ENCODE results near the gene HPX. TPM values are rescaled to one million over a fixed set of nuclear protein-coding genes. Genes with fewer than 3 reads are reported as not detected.

The HPX gene
- total RNA-seq, 4 donors from 2014 or later = 0.31 to 3.6 TPM; not detected in 2

DNA sequence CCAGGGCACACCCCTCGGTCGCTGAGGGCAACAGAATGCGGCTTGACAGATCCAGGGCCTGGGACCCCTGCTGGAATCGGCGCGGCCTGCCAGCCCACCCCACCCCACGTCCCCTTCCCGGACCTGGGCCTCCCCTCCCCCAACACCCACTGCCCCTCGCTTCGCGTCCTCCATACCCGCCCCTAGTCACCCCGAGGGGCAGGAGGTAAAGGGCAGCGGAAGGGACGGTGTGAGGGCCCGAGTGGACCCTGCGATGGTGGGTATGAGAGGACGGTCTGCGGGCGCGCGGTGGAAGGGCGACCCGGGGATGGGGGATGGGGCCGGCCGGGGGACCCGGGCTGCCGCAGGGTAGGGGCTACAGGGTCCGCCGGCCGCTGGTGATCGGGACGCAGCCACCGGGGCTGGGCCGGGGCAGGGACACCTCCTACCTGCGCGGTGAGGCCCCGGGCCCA lies 22.2 kb downstream of the HPX start:
- Histone ChIP-seq H3K27ac (peak overlapping the region; percentile 88 to 97 (median 94)), H3K36me3 (no peaks in the 10 kb centered on the region), H3K9me3 (no peaks in the 10 kb centered on the region), H3K4me1 (peaks cover 3 to 55% (median 17%) of the 10 kb centered on the region in 3 donors), H3K4me3 (peak overlapping the region; percentile 76 to 100), H3K27me3 (no peaks in the 10 kb centered on the region)
- 0% methylated on average over 3 to 5 of the region's 38 CpGs for WGBS, 2 donors (ENCODE audit: low coverage in 1 of 2)
- TF ChIP-seq, protein P1, sequence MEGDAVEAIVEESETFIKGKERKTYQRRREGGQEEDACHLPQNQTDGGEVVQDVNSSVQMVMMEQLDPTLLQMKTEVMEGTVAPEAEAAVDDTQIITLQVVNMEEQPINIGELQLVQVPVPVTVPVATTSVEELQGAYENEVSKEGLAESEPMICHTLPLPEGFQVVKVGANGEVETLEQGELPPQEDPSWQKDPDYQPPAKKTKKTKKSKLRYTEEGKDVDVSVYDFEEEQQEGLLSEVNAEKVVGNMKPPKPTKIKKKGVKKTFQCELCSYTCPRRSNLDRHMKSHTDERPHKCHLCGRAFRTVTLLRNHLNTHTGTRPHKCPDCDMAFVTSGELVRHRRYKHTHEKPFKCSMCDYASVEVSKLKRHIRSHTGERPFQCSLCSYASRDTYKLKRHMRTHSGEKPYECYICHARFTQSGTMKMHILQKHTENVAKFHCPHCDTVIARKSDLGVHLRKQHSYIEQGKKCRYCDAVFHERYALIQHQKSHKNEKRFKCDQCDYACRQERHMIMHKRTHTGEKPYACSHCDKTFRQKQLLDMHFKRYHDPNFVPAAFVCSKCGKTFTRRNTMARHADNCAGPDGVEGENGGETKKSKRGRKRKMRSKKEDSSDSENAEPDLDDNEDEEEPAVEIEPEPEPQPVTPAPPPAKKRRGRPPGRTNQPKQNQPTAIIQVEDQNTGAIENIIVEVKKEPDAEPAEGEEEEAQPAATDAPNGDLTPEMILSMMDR (IDR thresholded peaks at IDR 0.05) = no peak
- TF ChIP-seq EP300 (IDR thresholded peaks at IDR 0.05) = no peak
- TF ChIP-seq POLR2AphosphoS5 (IDR thresholded peaks at IDR 0.05) = no peak
- no peak for TF ChIP-seq POLR2A (IDR thresholded peaks at IDR 0.05)
- ATAC-seq = peak; percentile 40

DNA sequence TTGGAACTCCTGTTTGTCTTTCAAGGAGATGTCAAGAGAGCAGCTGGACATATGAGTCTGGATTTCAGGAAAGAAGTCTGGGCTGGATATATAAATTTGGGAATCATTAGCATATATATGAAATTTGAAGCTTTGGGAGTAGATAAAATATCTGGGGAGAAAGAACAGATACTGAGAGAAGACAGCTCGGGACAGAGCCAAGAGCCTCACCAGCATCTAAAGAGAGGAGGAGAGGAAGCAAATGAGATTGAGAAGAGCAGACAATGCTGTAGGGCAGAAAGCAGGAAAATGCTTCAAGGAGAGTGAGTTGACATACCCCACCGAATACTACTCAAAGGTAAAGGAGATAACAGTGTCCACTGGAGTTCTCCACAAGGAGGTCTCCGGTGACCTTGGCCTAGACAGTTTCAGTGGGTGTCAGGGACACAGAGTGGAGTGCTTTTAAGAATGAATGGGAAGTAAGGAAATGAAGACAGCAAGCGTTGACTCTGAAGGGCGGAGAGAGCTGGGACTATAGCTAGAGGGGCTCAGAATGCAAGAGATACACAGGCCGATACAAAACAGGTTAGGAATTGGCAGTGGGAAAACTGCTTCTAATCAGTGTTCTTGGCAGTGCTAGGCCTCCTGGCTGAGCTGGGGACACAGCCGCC lies 22.8 kb downstream of the HPX start:
- Histone ChIP-seq H3K36me3 (no peaks in the 10 kb centered on the region), H3K4me3 (peak overlapping the region; percentile 76 to 100), H3K4me1 (peaks cover 3 to 61% (median 17%) of the 10 kb centered on the region in 3 donors), H3K27ac (peak overlapping the region; percentile 88 to 97 (median 94)), H3K9me3 (no peaks in the 10 kb centered on the region), H3K27me3 (no peaks in the 10 kb centered on the region)
- TF ChIP-seq EP300 (IDR thresholded peaks at IDR 0.05) (no peak), POLR2A (IDR thresholded peaks at IDR 0.05) (no peak), POLR2AphosphoS5 (IDR thresholded peaks at IDR 0.05) (no peak)
- TF ChIP-seq, protein P1 (IDR thresholded peaks at IDR 0.05) = no peak
- 7 to 24% methylated on average over 5 to 6 of the region's 7 CpGs for WGBS, 2 donors (ENCODE audit: low coverage in 1 of 2)
- peak; percentile 15 for ATAC-seq

DNA sequence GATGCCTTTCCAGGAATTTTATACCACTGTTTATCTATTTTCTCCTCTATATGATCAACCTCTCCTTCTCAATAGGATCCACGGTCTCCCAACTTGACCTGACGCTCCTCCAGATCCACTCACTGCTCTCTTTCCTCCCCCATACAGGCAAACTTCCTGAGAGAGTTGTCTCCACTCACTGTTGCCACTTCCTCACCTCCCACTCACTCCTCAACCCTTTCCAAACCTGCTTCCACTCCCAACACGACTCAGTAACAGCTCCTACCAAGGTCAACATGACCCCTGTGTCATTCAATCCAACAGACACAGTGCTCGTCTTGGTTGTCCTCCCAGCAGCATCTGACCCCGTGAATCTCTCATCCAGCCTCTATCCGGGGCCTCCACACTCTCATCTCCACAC lies 25.0 kb downstream of the HPX start:
- H3K27me3 ChIP-seq = no peaks in the 10 kb centered on the region
- ATAC-seq = no peak
- peaks cover 3 to 70% (median 17%) of the 10 kb centered on the region in 3 donors for H3K4me1 ChIP-seq
- H3K9me3 ChIP-seq = no peaks in the 10 kb centered on the region
- no peak overlapping the region for H3K27ac ChIP-seq
- H3K36me3 ChIP-seq = peaks cover 0 to 7% of the 10 kb centered on the region in 2 donors
- WGBS, 2 donors (ENCODE audit: low coverage in 1 of 2) = 80 to 81% methylated on average over 5 to 6 of the region's 6 CpGs
- H3K4me3 ChIP-seq = no peak overlapping the region
- TF ChIP-seq, protein P1 (IDR thresholded peaks at IDR 0.05) = no peak
- no peak for TF ChIP-seq EP300 (IDR thresholded peaks at IDR 0.05)
- no peak for TF ChIP-seq POLR2AphosphoS5 (IDR thresholded peaks at IDR 0.05)
- TF ChIP-seq POLR2A (IDR thresholded peaks at IDR 0.05) = no peak

DNA sequence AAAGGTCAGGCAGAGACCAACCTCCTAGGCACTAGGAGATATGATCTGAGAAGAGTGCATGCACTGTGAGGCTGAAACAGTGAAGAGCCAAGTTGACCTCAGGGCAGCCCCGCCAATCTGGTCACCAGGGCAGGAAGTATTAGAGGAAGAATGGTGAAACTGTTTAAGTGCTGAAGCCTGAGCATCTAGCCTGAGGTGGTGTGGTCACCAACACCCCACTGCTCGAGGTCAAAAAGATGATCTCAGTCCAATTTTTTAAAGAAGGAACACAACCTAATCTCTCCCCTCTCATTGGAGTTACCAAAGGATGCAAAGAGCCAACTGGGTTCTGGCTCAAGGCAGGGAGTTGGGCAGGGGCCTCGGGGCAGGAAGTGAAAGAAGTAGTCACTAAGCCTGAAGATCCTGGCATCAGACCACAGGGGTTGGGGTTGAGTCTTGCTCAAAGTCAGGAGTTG lies 25.9 kb downstream of the HPX start:
- H3K4me3 ChIP-seq = no peak overlapping the region
- H3K36me3 ChIP-seq = peaks cover 0 to 16% of the 10 kb centered on the region in 2 donors
- WGBS, 2 donors (ENCODE audit: low coverage in 1 of 2) = 75% methylated on average over 1 of the region's 3 CpGs; no CpG with 5 or more reads in 1 of the 2 donors
- peaks cover 3 to 65% (median 14%) of the 10 kb centered on the region in 3 donors for H3K4me1 ChIP-seq
- H3K9me3 ChIP-seq = no peaks in the 10 kb centered on the region
- no peaks in the 10 kb centered on the region for H3K27me3 ChIP-seq
- no peak for ATAC-seq
- TF ChIP-seq, protein P1 (IDR thresholded peaks at IDR 0.05) = no peak
- no peak for TF ChIP-seq EP300 (IDR thresholded peaks at IDR 0.05)
- no peak for TF ChIP-seq POLR2AphosphoS5 (IDR thresholded peaks at IDR 0.05)
- no peak for TF ChIP-seq POLR2A (IDR thresholded peaks at IDR 0.05)
- peak overlapping the region in 1 of 4 donors; percentile 19 for H3K27ac ChIP-seq

DNA sequence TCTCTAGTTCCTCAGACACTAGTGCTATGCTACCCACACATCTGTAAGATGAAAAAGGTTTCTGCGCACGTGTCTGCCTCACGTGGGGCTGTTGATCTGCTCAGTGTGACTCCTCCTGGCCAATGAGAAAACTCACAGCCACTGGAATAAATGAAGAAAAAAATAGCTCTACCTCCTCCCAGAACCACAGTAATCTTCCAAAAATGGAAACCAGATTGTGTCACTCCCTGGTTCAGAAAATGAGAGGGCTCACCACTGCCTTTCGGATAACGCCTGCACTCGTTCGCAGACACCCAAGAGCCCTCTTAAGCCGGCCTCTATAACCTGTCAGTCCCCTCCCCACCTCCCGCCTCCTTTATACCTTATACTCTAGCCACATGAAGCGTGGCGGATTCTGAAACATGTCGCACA lies 27.0 kb downstream of the HPX start:
- peaks cover 0 to 61% (median 11%) of the 10 kb centered on the region in 3 donors for H3K4me1 ChIP-seq
- 63 to 76% methylated on average over 8 to 9 of the region's 12 CpGs for WGBS, 2 donors (ENCODE audit: low coverage in 1 of 2)

More for the DNA sequence above, 27.0 kb downstream of the HPX start:
- Histone ChIP-seq H3K36me3 (peaks cover 0 to 27% of the 10 kb centered on the region in 2 donors), H3K27ac (peak overlapping the region in 2 of 4 donors; percentile 19 to 24), H3K4me3 (no peak overlapping the region), H3K9me3 (no peaks in the 10 kb centered on the region), H3K27me3 (no peaks in the 10 kb centered on the region)
- ATAC-seq = no peak
- no peak for TF ChIP-seq EP300 (IDR thresholded peaks at IDR 0.05)
- TF ChIP-seq, protein P1 (IDR thresholded peaks at IDR 0.05) = no peak
- no peak for TF ChIP-seq POLR2AphosphoS5 (IDR thresholded peaks at IDR 0.05)
- TF ChIP-seq POLR2A (IDR thresholded peaks at IDR 0.05) = no peak

Measured in gastroesophageal sphincter (tissue), 4 donors.